ENCODE data around the gene EVC.
"Not testable (repeated sequence)": the region's sequence is repeated elsewhere in the genome, so short reads cannot be mapped to it uniquely, and the experiment has no call there.

Gene EVC

GRCh38 chr4:5823542-5824211 lies 112.7 kb downstream of the EVC start:
- no peak for DNase-seq
- Mint-ChIP-seq H3K27ac (no peak overlapping the region), H3K4me3 (no peak overlapping the region), H3K4me1 (peaks cover 14 to 27% of the 10 kb centered on the region in 2 donors), H3K9me3 (no peaks in the 10 kb centered on the region), H3K27me3 (peaks cover 6 to 12% of the 10 kb centered on the region in 2 donors), H3K36me3 (no peaks in the 10 kb centered on the region)
- ATAC-seq (replicated peaks): peak; percentile 56 to 57

GRCh38 chr4:5824227-5824626 lies 113.2 kb downstream of the EVC start:
- Mint-ChIP-seq H3K9me3 (no peaks in the 10 kb centered on the region), H3K36me3 (no peaks in the 10 kb centered on the region), H3K27ac (no peak overlapping the region), H3K27me3 (peaks cover 6 to 12% of the 10 kb centered on the region in 2 donors), H3K4me1 (peaks cover 14 to 27% of the 10 kb centered on the region in 2 donors), H3K4me3 (no peak overlapping the region)
- no peak for DNase-seq
- no peak for ATAC-seq (replicated peaks)

GRCh38 chr4:5824635-5825034 lies 113.6 kb downstream of the EVC start:
- DNase-seq: no peak
- no peaks in the 10 kb centered on the region for H3K9me3 Mint-ChIP-seq
- no peak overlapping the region for H3K4me3 Mint-ChIP-seq
- no peak for ATAC-seq (replicated peaks)
- H3K36me3 Mint-ChIP-seq: no peaks in the 10 kb centered on the region
- no peak overlapping the region for H3K27ac Mint-ChIP-seq
- H3K4me1 Mint-ChIP-seq: peaks cover 14 to 27% of the 10 kb centered on the region in 2 donors
- H3K27me3 Mint-ChIP-seq: peaks cover 6 to 12% of the 10 kb centered on the region in 2 donors

GRCh38 chr4:5825321-5826041 lies 114.5 kb downstream of the EVC start:
- Mint-ChIP-seq H3K27ac (no peak overlapping the region), H3K36me3 (no peaks in the 10 kb centered on the region), H3K9me3 (no peaks in the 10 kb centered on the region), H3K27me3 (peaks cover 6 to 12% of the 10 kb centered on the region in 2 donors), H3K4me3 (no peak overlapping the region), H3K4me1 (peaks cover 14 to 27% of the 10 kb centered on the region in 2 donors)
- ATAC-seq (replicated peaks) (no peak), DNase-seq (no peak)

GRCh38 chr4:5826437-5827107 lies 115.6 kb downstream of the EVC start:
- H3K9me3 Mint-ChIP-seq: no peaks in the 10 kb centered on the region
- no peaks in the 10 kb centered on the region for H3K36me3 Mint-ChIP-seq
- peaks cover 14 to 27% of the 10 kb centered on the region in 2 donors for H3K4me1 Mint-ChIP-seq
- H3K4me3 Mint-ChIP-seq: no peak overlapping the region
- H3K27me3 Mint-ChIP-seq: peaks cover 6 to 12% of the 10 kb centered on the region in 2 donors
- no peak for DNase-seq
- ATAC-seq (replicated peaks): no peak
- no peak overlapping the region for H3K27ac Mint-ChIP-seq

GRCh38 chr4:5827108-5828004 lies 116.4 kb downstream of the EVC start:
- no peaks in the 10 kb centered on the region for H3K9me3 Mint-ChIP-seq
- no peaks in the 10 kb centered on the region for H3K36me3 Mint-ChIP-seq
- H3K27ac Mint-ChIP-seq: no peak overlapping the region
- H3K4me3 Mint-ChIP-seq: no peak overlapping the region
- ATAC-seq (replicated peaks): no peak
- peaks cover 6 to 12% of the 10 kb centered on the region in 2 donors for H3K27me3 Mint-ChIP-seq
- no peak for DNase-seq
- peaks cover 11 to 25% of the 10 kb centered on the region in 2 donors for H3K4me1 Mint-ChIP-seq

GRCh38 chr4:5828005-5828391 lies 117.0 kb downstream of the EVC start:
- ATAC-seq (replicated peaks) (no peak), DNase-seq (no peak)
- no peaks in the 10 kb centered on the region for H3K36me3 Mint-ChIP-seq
- no peak overlapping the region for H3K27ac Mint-ChIP-seq
- peaks cover 6 to 12% of the 10 kb centered on the region in 2 donors for H3K27me3 Mint-ChIP-seq
- H3K4me3 Mint-ChIP-seq: no peak overlapping the region
- H3K9me3 Mint-ChIP-seq: no peaks in the 10 kb centered on the region
- H3K4me1 Mint-ChIP-seq: peaks cover 11 to 18% of the 10 kb centered on the region in 2 donors

- DNase-seq: no peak
- H3K4me3 Mint-ChIP-seq: no peak overlapping the region
- H3K4me1 Mint-ChIP-seq: no peaks in the 10 kb centered on the region
- H3K9me3 Mint-ChIP-seq: no peaks in the 10 kb centered on the region
- ATAC-seq (replicated peaks): no peak
- H3K27ac Mint-ChIP-seq: no peak overlapping the region
- no peaks in the 10 kb centered on the region for H3K36me3 Mint-ChIP-seq
- no peaks in the 10 kb centered on the region for H3K27me3 Mint-ChIP-seq
Measured at GRCh38 chr4:5836943-5837342, 125.9 kb downstream of the EVC start.

GRCh38 chr4:5837483-5837882 lies 126.5 kb downstream of the EVC start:
- not testable (repeated sequence) for H3K27me3 Mint-ChIP-seq; H3K4me3 Mint-ChIP-seq; H3K4me1 Mint-ChIP-seq; H3K9me3 Mint-ChIP-seq; ATAC-seq (replicated peaks); DNase-seq; H3K36me3 Mint-ChIP-seq; H3K27ac Mint-ChIP-seq

- DNase-seq (no peak), ATAC-seq (replicated peaks) (no peak)
- Mint-ChIP-seq H3K36me3 (no peaks in the 10 kb centered on the region), H3K27ac (no peak overlapping the region), H3K9me3 (peaks cover 0 to 4% of the 10 kb centered on the region in 2 donors), H3K27me3 (no peaks in the 10 kb centered on the region), H3K4me3 (no peak overlapping the region), H3K4me1 (peaks cover 10 to 11% of the 10 kb centered on the region in 2 donors)
Measured at GRCh38 chr4:5839332-5839731, 128.3 kb downstream of the EVC start.

GRCh38 chr4:5839751-5840674 lies 129.0 kb downstream of the EVC start:
- H3K4me1 Mint-ChIP-seq: peaks cover 11% of the 10 kb centered on the region in 2 donors
- ATAC-seq (replicated peaks) (no peak), DNase-seq (no peak)
- H3K9me3 Mint-ChIP-seq: peaks cover 0 to 4% of the 10 kb centered on the region in 2 donors
- no peaks in the 10 kb centered on the region for H3K27me3 Mint-ChIP-seq
- H3K36me3 Mint-ChIP-seq: no peaks in the 10 kb centered on the region
- no peak overlapping the region for H3K27ac Mint-ChIP-seq
- H3K4me3 Mint-ChIP-seq: no peak overlapping the region

GRCh38 chr4:5842456-5842855 lies 131.5 kb downstream of the EVC start:
- DNase-seq (no peak), ATAC-seq (replicated peaks) (no peak)
- no peaks in the 10 kb centered on the region for H3K36me3 Mint-ChIP-seq
- peaks cover 11% of the 10 kb centered on the region in 2 donors for H3K4me1 Mint-ChIP-seq
- H3K9me3 Mint-ChIP-seq: peaks cover 0 to 4% of the 10 kb centered on the region in 2 donors
- H3K4me3 Mint-ChIP-seq: no peak overlapping the region
- H3K27ac Mint-ChIP-seq: no peak overlapping the region
- peaks cover 0 to 7% of the 10 kb centered on the region in 2 donors for H3K27me3 Mint-ChIP-seq
